HEK293 (cell line): Measurements from ENCODE around the gene PRR29.
A peak's percentile ranks its signal among the peaks of the same experiment; 100 is the strongest.
"Not testable (repeated sequence)": the region's sequence is repeated elsewhere in the genome, so short reads cannot be mapped to it uniquely, and the experiment has no call there.

ENCODE experiments used
- CTCF ChIA-PET: fragments of 350-600 bp; formaldehyde crosslinking; extraction: SDS; loops from one replicate; lab custom pipeline; 2021; ENCODE audit warnings: antibody characterized with exemption; lab: Yijun Ruan, JAX
- POLR2A ChIA-PET: fragments of 300-600 bp; formaldehyde crosslinking; extraction: SDS; loops from one replicate; lab custom pipeline; 2020; ENCODE audit warnings: antibody characterized with exemption, inconsistent platforms; lab: Yijun Ruan, JAX
- H3K27ac ChIP-seq: fragments of 200-500 bp; sonication (Bioruptor generic); 2 replicates; pipeline ENCODE4 v1.5.1; 2014; ENCODE audit warnings: low read depth, low read length, control low read depth, inconsistent platforms; ENCODE audit errors: extremely low read depth
- H3K36me3 ChIP-seq, 2 experiments: fragments of 200-500 bp in 1 of 2; sonication (Bioruptor generic) in 1 of 2; 1 replicate in 1 of 2; 2 replicates in 1 of 2; pipeline ENCODE4 v1.5.1; 2014 to 2017; ENCODE audit warnings: inconsistent platforms in 2 of 2, low read length in 2 of 2; ENCODE audit not compliant: control insufficient read depth in 2 of 2, insufficient read depth in 1 of 2
- H3K4me1 ChIP-seq: fragments of 200-500 bp; sonication (Bioruptor generic); 2 replicates; pipeline ENCODE4 v1.5.1; 2014; ENCODE audit warnings: mild to moderate bottlenecking, low read length, inconsistent platforms; ENCODE audit not compliant: control insufficient read depth, insufficient read depth
- H3K4me3 ChIP-seq: 2 replicates; pipeline ENCODE4 v1.5.1; 2011; ENCODE audit warnings: low read depth, mild to moderate bottlenecking, control low read depth, low read length, moderate library complexity
- H3K9me3 ChIP-seq: fragments of 200-500 bp; sonication (Bioruptor generic); 2 replicates; pipeline ENCODE4 v1.5.1; 2014; ENCODE audit warnings: low read depth, low read length, inconsistent platforms; ENCODE audit not compliant: control insufficient read depth, insufficient read depth
- ZBTB1 ChIP-seq: fragments of 450-650 bp; formaldehyde crosslinking; IDR thresholded peaks from 2 replicates; pipeline ENCODE4 v1.5.1; 2016; ENCODE audit warnings: missing biosample characterization, missing genetic modification characterization
- ZBTB17 ChIP-seq: fragments of 450-650 bp; formaldehyde crosslinking; IDR thresholded peaks from 2 replicates; pipeline ENCODE4 v1.5.1; 2016; ENCODE audit warnings: missing biosample characterization, missing genetic modification characterization
- ZBTB20 ChIP-seq: fragments of 450-650 bp; formaldehyde crosslinking; IDR thresholded peaks from 2 replicates; pipeline ENCODE4 v1.5.1; 2016; ENCODE audit warnings: missing biosample characterization, missing genetic modification characterization
- ZIC2 ChIP-seq: fragments of 450-650 bp; formaldehyde crosslinking; IDR thresholded peaks from 2 replicates; pipeline ENCODE4 v1.5.1; 2016; ENCODE audit warnings: missing biosample characterization, missing genetic modification characterization
- ZNF121 ChIP-seq: fragments of 450-650 bp; formaldehyde crosslinking; IDR thresholded peaks from 2 replicates; pipeline ENCODE4 v1.5.1; 2016; ENCODE audit warnings: missing biosample characterization, missing genetic modification characterization
- ZNF132 ChIP-seq: fragments of 450-650 bp; formaldehyde crosslinking; IDR thresholded peaks from 2 replicates; pipeline ENCODE4 v1.5.1; 2017; ENCODE audit warnings: missing biosample characterization, missing genetic modification characterization, borderline replicate concordance
- ZNF133 ChIP-seq: fragments of 450-650 bp; formaldehyde crosslinking; IDR thresholded peaks from 2 replicates; pipeline ENCODE4 v1.5.1; 2016; ENCODE audit warnings: missing biosample characterization, missing genetic modification characterization
- ZNF16 ChIP-seq: fragments of 450-650 bp; formaldehyde crosslinking; IDR thresholded peaks from 2 replicates; pipeline ENCODE4 v1.5.1; 2016; ENCODE audit warnings: low read depth, missing biosample characterization, missing genetic modification characterization
- ZNF211 ChIP-seq: fragments of 450-650 bp; formaldehyde crosslinking; IDR thresholded peaks from 2 replicates; pipeline ENCODE4 v1.5.1; 2016; ENCODE audit warnings: low read depth, missing biosample characterization, missing genetic modification characterization
- ZNF274 ChIP-seq, 2 experiments: fragments of 200-500 bp in 1 of 2; fragments of 450-650 bp in 1 of 2; sonication (Bioruptor generic) in 1 of 2; formaldehyde crosslinking in 1 of 2; IDR thresholded peaks; 2 replicates each; pipeline versions ENCODE4 v1.5.1 to v1.6.1; 2014 to 2016; ENCODE audit warnings: borderline replicate concordance in 1 of 2, inconsistent platforms in 1 of 2, low read length in 1 of 2, missing biosample characterization in 1 of 2, missing genetic modification characterization in 1 of 2
- ZNF354C ChIP-seq: fragments of 450-650 bp; formaldehyde crosslinking; IDR thresholded peaks from 2 replicates; pipeline ENCODE4 v1.5.1; 2016; ENCODE audit warnings: missing biosample characterization, missing genetic modification characterization, low read depth, borderline replicate concordance
- ZNF521 ChIP-seq: fragments of 450-650 bp; formaldehyde crosslinking; IDR thresholded peaks from 2 replicates; pipeline ENCODE4 v1.5.1; 2017; ENCODE audit warnings: missing biosample characterization, mild to moderate bottlenecking, missing genetic modification characterization
- ZNF571 ChIP-seq: fragments of 450-650 bp; formaldehyde crosslinking; IDR thresholded peaks from 2 replicates; pipeline ENCODE4 v1.5.0; 2017; ENCODE audit warnings: missing biosample characterization, missing genetic modification characterization
- ZNF658 ChIP-seq: fragments of 450-650 bp; formaldehyde crosslinking; IDR thresholded peaks from 2 replicates; pipeline ENCODE4; 2016; ENCODE audit warnings: missing biosample characterization, missing genetic modification characterization
- ZNF701 ChIP-seq: fragments of 450-650 bp; formaldehyde crosslinking; IDR thresholded peaks from 2 replicates; pipeline ENCODE4 v1.5.1; 2016; ENCODE audit warnings: missing biosample characterization, missing genetic modification characterization
- TF ChIP-seq, protein P1 (sequence below): fragments of 450-650 bp; formaldehyde crosslinking; optimal IDR thresholded peaks from 2 replicates; pipeline ENCODE3; 2016; ENCODE audit warnings: missing biosample characterization, mild to moderate bottlenecking, missing genetic modification characterization
- TF ChIP-seq, protein P2 (sequence below): sonication (generic); formaldehyde crosslinking; IDR thresholded peaks from 2 replicates; pipeline ENCODE4 v1.8.1; 2022; ENCODE audit warnings: mild to moderate bottlenecking, moderate library complexity, missing genetic modification reagents
- TF ChIP-seq, protein P3 (sequence below): fragments of 450-650 bp; formaldehyde crosslinking; IDR thresholded peaks from 2 replicates; pipeline ENCODE4 v1.5.1; 2017; ENCODE audit warnings: missing biosample characterization, missing genetic modification characterization
- TF ChIP-seq, protein P4 (sequence below): fragments of 450-650 bp; formaldehyde crosslinking; IDR thresholded peaks from 2 replicates; pipeline ENCODE4 v1.5.1; 2016; ENCODE audit warnings: missing biosample characterization, missing genetic modification characterization

The PRR29 gene

DNA sequence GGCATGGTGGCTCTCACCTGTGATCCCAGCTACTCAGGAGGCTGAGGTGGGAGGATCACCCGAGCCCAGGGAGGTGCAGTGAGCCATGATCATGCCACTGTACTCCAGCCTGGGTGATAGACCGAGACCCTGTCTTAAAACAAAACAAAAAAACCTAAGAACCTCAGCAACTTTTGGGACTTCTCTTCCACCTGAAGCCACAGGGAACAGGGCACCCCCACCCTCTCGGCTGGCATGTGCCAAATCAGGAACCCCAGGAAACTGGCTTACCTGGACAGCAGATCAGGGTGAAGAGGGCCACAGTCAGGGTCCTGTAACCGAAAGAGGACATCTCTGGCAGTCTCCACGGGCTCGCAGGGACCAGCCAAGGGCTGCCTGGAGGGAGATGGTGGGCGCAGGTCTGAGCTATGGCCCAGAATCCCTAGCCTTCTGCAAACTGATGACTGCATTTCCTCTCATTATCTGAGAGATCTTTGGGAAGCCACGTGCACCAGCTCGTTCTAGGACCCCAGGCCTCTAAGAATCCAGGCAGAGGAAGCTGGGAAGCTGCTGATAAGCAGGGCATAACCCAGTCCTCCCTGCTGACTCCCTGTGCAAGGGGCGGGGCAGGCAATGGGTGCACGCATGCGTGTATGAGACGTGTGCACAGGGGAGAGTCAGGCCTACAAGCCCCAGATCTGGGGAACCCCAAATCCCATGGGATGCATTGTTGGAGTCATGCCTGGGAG is 8.4 kb downstream of the PRR29 start:
- peak; percentile 44 for TF ChIP-seq ZIC2 (tag by site-specific recombination)
- TF ChIP-seq ZBTB1 = no peak
- TF ChIP-seq, all 188 proteins: peak for 1
- CTCF ChIA-PET = interaction anchor here (1.0 to 2.3 kb wide), 3 partner anchors 19 to 132 kb away, joined by 3 to 10 read pairs (median 3); no protein-coding TSS in a partner anchor
- H3K27ac ChIP-seq = no peak overlapping the region
- no peaks in the 10 kb centered on the region for H3K9me3 ChIP-seq
- H3K4me1 ChIP-seq = no peaks in the 10 kb centered on the region; the same call in 1 of the 2 replicates
- POLR2A ChIA-PET = no interaction called here
- H3K36me3 ChIP-seq = no peaks in the 10 kb centered on the region
- no peak overlapping the region for H3K4me3 ChIP-seq

DNA sequence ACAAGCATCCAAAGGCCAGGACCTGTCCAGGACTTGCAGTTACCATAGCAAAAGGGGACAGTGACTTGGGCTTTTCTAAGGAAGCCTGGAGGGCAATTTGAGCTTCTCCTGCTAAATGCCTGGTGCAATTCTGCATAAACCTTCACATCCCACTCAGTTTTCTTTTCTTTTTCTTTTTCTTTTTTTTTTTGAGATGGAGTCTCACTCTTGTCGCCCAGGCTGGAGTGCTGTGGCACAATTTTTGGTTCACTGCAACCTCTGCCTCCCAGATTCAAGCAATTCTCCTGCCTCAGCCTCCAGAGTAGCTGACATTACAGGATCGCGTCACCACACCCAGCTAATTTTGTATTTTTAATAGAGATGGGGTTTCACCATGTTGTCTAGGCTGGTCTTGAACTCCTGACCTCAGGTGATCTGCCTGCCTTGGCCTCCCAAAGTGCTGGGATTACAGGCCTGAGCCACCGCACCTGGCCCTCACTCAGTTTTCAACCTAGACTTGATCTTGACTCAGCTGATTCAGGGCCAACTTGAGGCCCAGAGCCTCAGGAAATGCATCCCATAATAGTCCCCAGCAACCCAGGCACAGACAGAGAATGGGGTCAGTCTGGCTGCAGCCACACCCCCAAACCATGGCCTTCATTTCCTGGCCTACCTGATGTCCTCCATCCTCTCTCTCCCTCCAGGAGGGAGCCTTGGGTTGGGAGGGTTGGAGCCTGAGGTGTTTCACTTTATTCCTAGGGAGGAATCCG is 9.1 kb downstream of the PRR29 start:
- CTCF ChIA-PET = interaction anchor here (1.0 to 2.3 kb wide), 3 partner anchors 18 to 133 kb away, joined by 3 to 10 read pairs (median 3); no protein-coding TSS in a partner anchor
- POLR2A ChIA-PET, H3K9me3 ChIP-seq, H3K27ac ChIP-seq, H3K4me3 ChIP-seq, H3K4me1 ChIP-seq, H3K36me3 ChIP-seq: not testable (repeated sequence)

DNA sequence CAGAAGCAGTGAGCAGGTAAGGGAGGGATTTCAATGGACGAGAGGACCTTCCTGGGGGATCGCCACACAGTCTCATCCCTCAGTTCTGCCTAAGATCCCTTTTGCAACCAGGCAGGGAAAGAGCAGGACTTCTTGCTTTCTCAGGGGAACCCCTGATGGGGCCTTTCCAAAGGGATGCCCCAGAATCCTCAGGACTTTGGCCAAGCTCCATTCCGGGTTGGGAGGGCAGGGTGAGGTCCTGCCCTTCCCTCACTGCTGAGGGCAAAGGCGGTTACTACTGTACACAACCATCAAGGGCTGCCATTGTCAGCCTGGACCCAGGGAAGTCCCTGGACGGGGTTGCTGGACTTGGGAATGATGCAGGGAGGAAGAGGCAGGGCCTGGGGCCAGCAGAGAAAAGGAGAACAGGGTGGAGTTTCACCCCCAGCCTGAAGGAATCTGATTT is 9.7 kb downstream of the PRR29 start:
- no peak overlapping the region for H3K4me3 ChIP-seq
- no peak for TF ChIP-seq ZNF16 (tag by site-specific recombination)
- TF ChIP-seq, protein P1, sequence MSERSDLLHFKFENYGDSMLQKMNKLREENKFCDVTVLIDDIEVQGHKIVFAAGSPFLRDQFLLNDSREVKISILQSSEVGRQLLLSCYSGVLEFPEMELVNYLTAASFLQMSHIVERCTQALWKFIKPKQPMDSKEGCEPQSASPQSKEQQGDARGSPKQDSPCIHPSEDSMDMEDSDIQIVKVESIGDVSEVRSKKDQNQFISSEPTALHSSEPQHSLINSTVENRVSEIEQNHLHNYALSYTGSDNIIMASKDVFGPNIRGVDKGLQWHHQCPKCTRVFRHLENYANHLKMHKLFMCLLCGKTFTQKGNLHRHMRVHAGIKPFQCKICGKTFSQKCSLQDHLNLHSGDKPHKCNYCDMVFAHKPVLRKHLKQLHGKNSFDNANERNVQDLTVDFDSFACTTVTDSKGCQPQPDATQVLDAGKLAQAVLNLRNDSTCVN = no peak
- no peak for TF ChIP-seq ZNF701 (tag by site-specific recombination)
- TF ChIP-seq ZNF354C (tag by site-specific recombination) = no peak
- no peak for TF ChIP-seq ZBTB20 (tag by site-specific recombination)
- TF ChIP-seq ZNF133 (tag by site-specific recombination) = no peak
- TF ChIP-seq ZNF658 = no peak
- TF ChIP-seq ZNF521 (tag by site-specific recombination) = no peak
- TF ChIP-seq ZBTB17 (tag by site-specific recombination) = no peak
- no peak for TF ChIP-seq ZNF132 (tag by site-specific recombination)
- TF ChIP-seq, all 188 proteins: peak for 0
- ChIA-PET CTCF (interaction anchor here (0.6 to 2.3 kb wide), 2 partner anchors 9 to 17 kb away, joined by 4 to 10 read pairs; no protein-coding TSS in a partner anchor), POLR2A (no interaction called here)
- Histone ChIP-seq H3K36me3 (no peaks in the 10 kb centered on the region), H3K9me3 (no peaks in the 10 kb centered on the region), H3K27ac (no peak overlapping the region), H3K4me1 (no peaks in the 10 kb centered on the region; the same call in 1 of the 2 replicates)

DNA sequence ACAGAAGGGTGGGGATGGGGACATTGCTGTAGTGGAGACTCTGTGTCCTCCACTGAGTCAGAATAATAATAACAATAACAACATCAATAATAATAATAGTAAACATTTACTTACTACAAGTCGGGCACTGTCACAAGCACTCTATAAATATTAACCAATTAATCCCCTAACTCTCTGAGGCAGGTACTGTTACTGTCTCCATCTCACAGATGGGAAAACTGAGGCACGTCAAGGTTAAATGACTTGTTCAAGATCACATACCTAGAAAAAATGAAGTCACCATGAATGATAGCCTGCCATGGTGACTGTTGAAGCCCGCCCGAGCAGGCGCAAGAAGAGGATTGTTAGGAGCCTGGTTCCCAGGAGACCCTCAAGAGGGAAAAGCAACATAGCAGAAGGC is 10.2 kb downstream of the PRR29 start:
- CTCF ChIA-PET = interaction anchor here (0.6 kb wide), 1 partner anchor 8 kb away, joined by 4 read pairs; no protein-coding TSS in a partner anchor
- POLR2A ChIA-PET = no interaction called here
- TF ChIP-seq, protein P2, sequence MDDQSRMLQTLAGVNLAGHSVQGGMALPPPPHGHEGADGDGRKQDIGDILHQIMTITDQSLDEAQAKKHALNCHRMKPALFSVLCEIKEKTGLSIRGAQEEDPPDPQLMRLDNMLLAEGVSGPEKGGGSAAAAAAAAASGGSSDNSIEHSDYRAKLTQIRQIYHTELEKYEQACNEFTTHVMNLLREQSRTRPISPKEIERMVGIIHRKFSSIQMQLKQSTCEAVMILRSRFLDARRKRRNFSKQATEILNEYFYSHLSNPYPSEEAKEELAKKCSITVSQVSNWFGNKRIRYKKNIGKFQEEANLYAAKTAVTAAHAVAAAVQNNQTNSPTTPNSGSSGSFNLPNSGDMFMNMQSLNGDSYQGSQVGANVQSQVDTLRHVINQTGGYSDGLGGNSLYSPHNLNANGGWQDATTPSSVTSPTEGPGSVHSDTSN (CRISPR knock-in tag) = no peak
- TF ChIP-seq, protein P3, sequence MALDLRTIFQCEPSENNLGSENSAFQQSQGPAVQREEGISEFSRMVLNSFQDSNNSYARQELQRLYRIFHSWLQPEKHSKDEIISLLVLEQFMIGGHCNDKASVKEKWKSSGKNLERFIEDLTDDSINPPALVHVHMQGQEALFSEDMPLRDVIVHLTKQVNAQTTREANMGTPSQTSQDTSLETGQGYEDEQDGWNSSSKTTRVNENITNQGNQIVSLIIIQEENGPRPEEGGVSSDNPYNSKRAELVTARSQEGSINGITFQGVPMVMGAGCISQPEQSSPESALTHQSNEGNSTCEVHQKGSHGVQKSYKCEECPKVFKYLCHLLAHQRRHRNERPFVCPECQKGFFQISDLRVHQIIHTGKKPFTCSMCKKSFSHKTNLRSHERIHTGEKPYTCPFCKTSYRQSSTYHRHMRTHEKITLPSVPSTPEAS (tag by site-specific recombination) = no peak
- TF ChIP-seq, protein P4, sequence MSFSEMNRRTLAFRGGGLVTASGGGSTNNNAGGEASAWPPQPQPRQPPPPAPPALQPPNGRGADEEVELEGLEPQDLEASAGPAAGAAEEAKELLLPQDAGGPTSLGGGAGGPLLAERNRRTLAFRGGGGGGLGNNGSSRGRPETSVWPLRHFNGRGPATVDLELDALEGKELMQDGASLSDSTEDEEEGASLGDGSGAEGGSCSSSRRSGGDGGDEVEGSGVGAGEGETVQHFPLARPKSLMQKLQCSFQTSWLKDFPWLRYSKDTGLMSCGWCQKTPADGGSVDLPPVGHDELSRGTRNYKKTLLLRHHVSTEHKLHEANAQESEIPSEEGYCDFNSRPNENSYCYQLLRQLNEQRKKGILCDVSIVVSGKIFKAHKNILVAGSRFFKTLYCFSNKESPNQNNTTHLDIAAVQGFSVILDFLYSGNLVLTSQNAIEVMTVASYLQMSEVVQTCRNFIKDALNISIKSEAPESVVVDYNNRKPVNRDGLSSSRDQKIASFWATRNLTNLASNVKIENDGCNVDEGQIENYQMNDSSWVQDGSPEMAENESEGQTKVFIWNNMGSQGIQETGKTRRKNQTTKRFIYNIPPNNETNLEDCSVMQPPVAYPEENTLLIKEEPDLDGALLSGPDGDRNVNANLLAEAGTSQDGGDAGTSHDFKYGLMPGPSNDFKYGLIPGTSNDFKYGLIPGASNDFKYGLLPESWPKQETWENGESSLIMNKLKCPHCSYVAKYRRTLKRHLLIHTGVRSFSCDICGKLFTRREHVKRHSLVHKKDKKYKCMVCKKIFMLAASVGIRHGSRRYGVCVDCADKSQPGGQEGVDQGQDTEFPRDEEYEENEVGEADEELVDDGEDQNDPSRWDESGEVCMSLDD = no peak
- TF ChIP-seq ZNF121 = no peak
- no peak for TF ChIP-seq ZNF571 (tag by site-specific recombination)
- no peak for TF ChIP-seq ZNF211 (tag by site-specific recombination)
- TF ChIP-seq ZNF274 (IDR thresholded peaks at IDR 0.05; ENCODE audit: low read length) = no peak
- no peak for TF ChIP-seq ZNF274 (tag by site-specific recombination; IDR thresholded peaks at IDR 0.05; ENCODE audit: borderline replicate concordance)

More for the DNA sequence above, 10.2 kb downstream of the PRR29 start:
- Histone ChIP-seq H3K4me3 (no peak overlapping the region), H3K9me3 (no peaks in the 10 kb centered on the region), H3K4me1 (no peaks in the 10 kb centered on the region; the same call in 1 of the 2 replicates), H3K27ac (no peak overlapping the region), H3K36me3 (no peaks in the 10 kb centered on the region)
